IMR-90 (cell line): ENCODE results near the gene ERH. TPM values are rescaled to one million over a fixed set of nuclear protein-coding genes. Genes with fewer than 3 reads are reported as not detected.
A peak's percentile ranks its signal among the peaks of the same experiment; 100 is the strongest.

Experiments used
- ATAC-seq: fragments of 200-7000 bp; cut with Tn5 transposase; 2 replicates; pipeline ENCODE4 v1.9.1; 2020; ENCODE audit warnings: low read depth, mild to moderate bottlenecking, moderate library complexity
- BruUV-seq: library from RNA; stranded (reverse); fragments of 400-500 nt; replicated peaks from 2 replicates; lab custom pipeline; 2021; lab: Mats Ljungman, UMichigan
- CTCF ChIA-PET: fragments of 300-600 bp; formaldehyde crosslinking; extraction: SDS; loops from one replicate; lab custom pipeline; 2021; ENCODE audit warnings: antibody characterized with exemption; lab: Yijun Ruan, JAX
- POLR2A ChIA-PET: fragments of 300-600 bp; sonication (Branson Sonifier 250); formaldehyde crosslinking; loops from one replicate; lab custom pipeline; 2022; ENCODE audit warnings: antibody characterized with exemption; ENCODE audit not compliant: unreplicated experiment; lab: Charles Lee
- DNase-seq: peaks from one replicate; pipeline ENCODE4 v3.0.0; 2013
- H2AFZ ChIP-seq: replicated peaks from 2 replicates; pipeline ENCODE3; 2013; ENCODE audit warnings: low read length, mild to moderate bottlenecking; ENCODE audit not compliant: poor library complexity
- H2AK5ac ChIP-seq: 2 replicates; pipeline ENCODE4 v1.6.1; 2013; ENCODE audit warnings: low read depth, low read length, inconsistent platforms
- H2AK9ac ChIP-seq: replicated peaks from 2 replicates; pipeline ENCODE3; 2013; ENCODE audit warnings: mild to moderate bottlenecking, low read depth, low read length, moderate library complexity; ENCODE audit not compliant: poor library complexity
- H2BK120ac ChIP-seq: 2 replicates; pipeline ENCODE4 v1.6.1; 2013; ENCODE audit warnings: low read depth, low read length, inconsistent platforms
- H2BK15ac ChIP-seq: 3 replicates; pipeline ENCODE4 v1.6.1; 2013; ENCODE audit warnings: low read depth, low read length, inconsistent platforms
- H2BK20ac ChIP-seq: 2 replicates; pipeline ENCODE4 v1.6.1; 2013; ENCODE audit warnings: low read depth, mild to moderate bottlenecking, inconsistent platforms, low read length, moderate library complexity
- H2BK5ac ChIP-seq: 2 replicates; pipeline ENCODE4 v1.6.1; 2013; ENCODE audit warnings: mild to moderate bottlenecking, low read depth, low read length, inconsistent platforms; ENCODE audit not compliant: poor library complexity, severe bottlenecking
- H3K14ac ChIP-seq: replicated peaks from 2 replicates; pipeline ENCODE4 v1.6.1; 2013; ENCODE audit warnings: low read depth, low read length, inconsistent platforms
- H3K18ac ChIP-seq: 2 replicates; pipeline ENCODE4 v1.6.1; 2013; ENCODE audit warnings: low read depth, low read length, control low read depth
- H3K23ac ChIP-seq: 2 replicates; pipeline ENCODE4 v1.6.1; 2013; ENCODE audit warnings: low read depth, low read length, inconsistent platforms
- H3K27ac ChIP-seq: 2 replicates; pipeline ENCODE4 v1.5.1; 2013; ENCODE audit warnings: mild to moderate bottlenecking, control low read depth, low read length; ENCODE audit not compliant: insufficient read depth
- H3K27me3 ChIP-seq: 2 replicates; pipeline ENCODE4 v1.6.1; 2013; ENCODE audit warnings: low read length; ENCODE audit not compliant: control insufficient read depth, insufficient read depth
- H3K36me3 ChIP-seq: 2 replicates; pipeline ENCODE4 v1.6.1; 2013; ENCODE audit warnings: low read length, mixed read lengths; ENCODE audit not compliant: control insufficient read depth, insufficient read depth
- H3K4ac ChIP-seq: 2 replicates; pipeline ENCODE4 v1.6.1; 2013; ENCODE audit warnings: low read depth, low read length, inconsistent platforms
- H3K4me1 ChIP-seq: 2 replicates; pipeline ENCODE4 v1.6.1; 2013; ENCODE audit warnings: low read length, mixed read lengths; ENCODE audit not compliant: control insufficient read depth, insufficient read depth
- H3K4me2 ChIP-seq: 2 replicates; pipeline ENCODE4 v1.6.1; 2013; ENCODE audit warnings: low read depth, mild to moderate bottlenecking, control low read depth, low read length, moderate library complexity
- H3K4me3 ChIP-seq: 2 replicates; pipeline ENCODE4 v1.5.1; 2013; ENCODE audit warnings: low read depth, mild to moderate bottlenecking, control low read depth, low read length, moderate library complexity; ENCODE audit not compliant: insufficient read depth
- H3K56ac ChIP-seq: 2 replicates; pipeline ENCODE4 v1.6.1; 2013; ENCODE audit warnings: low read length, inconsistent platforms; ENCODE audit not compliant: insufficient read depth; ENCODE audit errors: extremely low read depth
- H3K79me1 ChIP-seq, 2 experiments: 2 replicates each; pipeline ENCODE4 v1.6.1; 2013; ENCODE audit warnings: low read length in 2 of 2, inconsistent platforms in 1 of 2, low read depth in 1 of 2
- H3K9ac ChIP-seq: 2 replicates; pipeline ENCODE4 v1.6.1; 2013; ENCODE audit warnings: low read depth, low read length, control low read depth
- H3K9me1 ChIP-seq: 2 replicates; pipeline ENCODE4 v1.6.1; 2013; ENCODE audit warnings: low read length, inconsistent platforms; ENCODE audit not compliant: insufficient read depth
- H3K9me3 ChIP-seq: 2 replicates; pipeline ENCODE4 v1.6.1; 2013; ENCODE audit warnings: low read length; ENCODE audit not compliant: control insufficient read depth, insufficient read depth
- H4K20me1 ChIP-seq: 2 replicates; pipeline ENCODE4 v1.6.1; 2013; ENCODE audit warnings: low read length, inconsistent platforms; ENCODE audit not compliant: insufficient read depth
- H4K5ac ChIP-seq: 2 replicates; pipeline ENCODE4 v1.6.1; 2013; ENCODE audit warnings: mild to moderate bottlenecking, low read depth, low read length, control low read depth
- H4K8ac ChIP-seq, 2 experiments: 2 replicates each; pipeline ENCODE4 v1.6.1; 2013; ENCODE audit warnings: low read depth in 2 of 2, low read length in 2 of 2, control low read depth in 1 of 2, inconsistent platforms in 1 of 2
- H4K91ac ChIP-seq: 2 replicates; pipeline ENCODE4 v1.6.1; 2013; ENCODE audit warnings: low read depth, low read length, inconsistent platforms; ENCODE audit not compliant: insufficient read depth
- BHLHE40 ChIP-seq: fragments of 150-350 bp; IDR thresholded peaks from 2 replicates; pipeline ENCODE4 v1.6.1; 2016; ENCODE audit warnings: mild to moderate bottlenecking, low read depth, low read length
- CEBPB ChIP-seq: IDR thresholded peaks from 2 replicates; pipeline ENCODE4 v1.6.1; 2012; ENCODE audit warnings: low read depth, low read length, improper control_type of control experiment
- CHD1 ChIP-seq: IDR thresholded peaks from 2 replicates; pipeline ENCODE4 v1.6.1; 2012; ENCODE audit warnings: low read depth, low read length, improper control_type of control experiment
- CTCF ChIP-seq: conservative IDR thresholded peaks from 2 replicates; pipeline ENCODE4 v1.5.1; 2012; ENCODE audit warnings: mild to moderate bottlenecking, low read depth, low read length, improper control_type of control experiment
- ELK1 ChIP-seq: fragments of 150-350 bp; IDR thresholded peaks from 2 replicates; pipeline ENCODE4 v1.6.1; 2016; ENCODE audit warnings: low read depth, mild to moderate bottlenecking, low read length, moderate library complexity, borderline replicate concordance
- FOS ChIP-seq: fragments of 150-350 bp; IDR thresholded peaks from 2 replicates; pipeline ENCODE4 v1.6.1; 2016; ENCODE audit warnings: low read depth, low read length
- MAFK ChIP-seq: IDR thresholded peaks from 2 replicates; pipeline ENCODE4 v1.6.1; 2012; ENCODE audit warnings: low read depth, low read length, improper control_type of control experiment
- MAZ ChIP-seq: IDR thresholded peaks from 2 replicates; pipeline ENCODE4 v1.6.1; 2012; ENCODE audit warnings: low read depth, mild to moderate bottlenecking, low read length, improper control_type of control experiment, moderate library complexity, borderline replicate concordance
- MXI1 ChIP-seq: IDR thresholded peaks from 2 replicates; pipeline ENCODE4 v1.6.1; 2012; ENCODE audit warnings: low read depth, mild to moderate bottlenecking, low read length, moderate library complexity, borderline replicate concordance
- NFE2L2 ChIP-seq: fragments of 150-350 bp; IDR thresholded peaks from 2 replicates; pipeline ENCODE4 v1.6.1; 2016; ENCODE audit warnings: low read depth, mild to moderate bottlenecking, low read length
- POLR2A ChIP-seq: IDR thresholded peaks from 2 replicates; pipeline ENCODE4 v1.6.1; 2012; ENCODE audit warnings: mild to moderate bottlenecking, low read depth, low read length
- RAD21 ChIP-seq: IDR thresholded peaks from 2 replicates; pipeline ENCODE4 v1.6.1; 2012; ENCODE audit warnings: low read length, improper control_type of control experiment
- RCOR1 ChIP-seq: IDR thresholded peaks from 2 replicates; pipeline ENCODE4 v1.6.1; 2012; ENCODE audit warnings: mild to moderate bottlenecking, low read length, improper control_type of control experiment; ENCODE audit not compliant: insufficient replicate concordance
- RFX5 ChIP-seq: IDR thresholded peaks from 2 replicates; pipeline ENCODE4 v1.8.0; 2012; ENCODE audit warnings: low read depth, mild to moderate bottlenecking, low read length, moderate library complexity
- SMC3 ChIP-seq: fragments of 150-350 bp; IDR thresholded peaks from 2 replicates; pipeline ENCODE4 v1.6.1; 2016; ENCODE audit warnings: low read depth, mild to moderate bottlenecking, antibody characterized with exemption, low read length, moderate library complexity
- USF2 ChIP-seq: fragments of 150-350 bp; IDR thresholded peaks from 2 replicates; pipeline ENCODE4 v1.6.1; 2017; ENCODE audit warnings: mild to moderate bottlenecking, antibody characterized with exemption, low read length, low read depth
- WGBS, 2 experiments: methylation state at CpG; one replicate each; pipeline versions ENCODE4 v1.1.5 to v1.1.7; 2013; ENCODE audit warnings: missing lambda C conversion rate in 2 of 2; ENCODE audit not compliant: insufficient read length in 1 of 2; ENCODE audit errors: extremely low coverage in 2 of 2; 5-methylcytosine and 5-hydroxymethylcytosine counted together
- dilution Hi-C: fragments of 300-500 bp; cut with HindIII; formaldehyde crosslinking; loops from one replicate; pipeline ENCODE4 v1.14.3; 2018; ENCODE audit warnings: low sequenced_read_pairs; ENCODE audit not compliant: unreplicated experiment
- in situ Hi-C: fragments of 300-500 bp; cut with MboI; formaldehyde crosslinking; loops from 3 replicates; pipeline ENCODE4 v1.14.3; 2019; ENCODE audit warnings: low sequenced_read_pairs, inconsistent platforms, mixed read lengths
- intact Hi-C: fragments of 100-400 bp; cut with micrococcal nuclease; formaldehyde crosslinking; loops from 2 replicates; pipeline ENCODE4 v1.10.0; 2022
- polyA plus RNA-seq, 3 experiments: library from polyadenylated mRNA; depleted of rRNA; stranded (reverse); fragments of >200 nt; gene quantifications; 2 replicates each; pipeline ENCODE4 v1.2.3, GENCODE V29; 2012; ENCODE audit warnings: low replicate concordance in 1 of 3
- total RNA-seq: library from RNA; depleted of rRNA; stranded (reverse); fragments of >200 nt; gene quantifications from 2 replicates; pipeline ENCODE4 v1.2.3, GENCODE V29; 2012

ERH gene
- total and polyA plus RNA-seq, 2 of the 4 experiments (the other 2 are of a cell fraction): 64.2 to 150 TPM

DNA sequence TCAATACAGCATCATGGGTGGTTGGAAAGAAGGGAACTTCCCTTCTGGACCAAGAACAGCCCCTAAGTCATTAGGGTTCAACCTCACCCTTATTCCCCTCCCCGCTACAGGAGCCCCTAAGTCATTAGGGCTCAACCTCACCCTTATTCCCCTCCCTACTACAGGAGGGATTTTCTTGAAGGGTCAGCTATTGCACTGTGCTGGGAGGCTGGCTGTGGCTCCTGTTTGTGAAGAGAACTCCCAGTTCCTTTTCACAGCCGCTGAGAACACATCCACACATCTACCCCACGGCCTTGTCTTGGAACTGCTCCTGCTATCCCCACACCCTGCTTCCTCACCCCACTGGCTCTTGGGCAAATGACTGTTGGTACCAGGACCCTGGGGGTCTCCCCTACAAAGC lies 44.9 kb downstream of the ERH start:
- Histone ChIP-seq H3K4me3 (no peak overlapping the region), H2BK5ac (no peak overlapping the region), H2AK5ac (no peak overlapping the region), H2BK20ac (no peak overlapping the region), H4K5ac (no peak overlapping the region), H3K9me1 (no peaks in the 10 kb centered on the region), H3K27ac (no peak overlapping the region), H3K23ac (no peak overlapping the region), H3K4ac (no peak overlapping the region), H4K91ac (no peak overlapping the region), H3K14ac (no peak overlapping the region), H3K9ac (no peak overlapping the region), H3K56ac (no peak overlapping the region), H4K8ac (no peak overlapping the region), H4K20me1 (no peaks in the 10 kb centered on the region), H3K9me3 (no peaks in the 10 kb centered on the region), H2AFZ (no peak overlapping the region), H3K4me1 (peaks cover 7% of the 10 kb centered on the region), H3K18ac (no peak overlapping the region), H3K27me3 (peaks cover 23% of the 10 kb centered on the region), H2BK120ac (no peak overlapping the region), H2BK15ac (no peak overlapping the region), H3K4me2 (no peak overlapping the region), H2AK9ac (peak overlapping the region; percentile 11), H3K36me3 (no peaks in the 10 kb centered on the region), H3K79me1 (no peaks in the 10 kb centered on the region)
- ChIA-PET POLR2A (no interaction called here), CTCF (no interaction called here)
- TF ChIP-seq BHLHE40 (no peak), CEBPB (no peak), CTCF (no peak), RAD21 (no peak), MXI1 (no peak), FOS (no peak), USF2 (no peak), MAFK (no peak), MAZ (no peak), ELK1 (no peak), NFE2L2 (no peak), POLR2A (no peak), SMC3 (no peak), RCOR1 (no peak), RFX5 (no peak), CHD1 (no peak)
- intact Hi-C loops (no loop called here), in situ Hi-C loops (no loop called here), dilution Hi-C loops (no loop called here)
- no peak for ATAC-seq
- WGBS, 2 experiments: no CpG with 5 or more reads among the region's 3 CpGs
- DNase-seq: no peak
- no TSS peak for BruUV-seq
